Hepatocyte (in vitro differentiated cells): ENCODE measurements around the gene LIMS4.
"Not testable (repeated sequence)": the region's sequence is repeated elsewhere in the genome, so short reads cannot be mapped to it uniquely, and the experiment has no call there.

Source experiments
- CTCF ChIP-seq: fragments of 200-600 bp; sonication (generic); IDR thresholded peaks from 2 replicates; pipeline ENCODE4 v1.5.1; 2016; ENCODE audit warnings: antibody characterized with exemption, mild to moderate bottlenecking; ENCODE audit not compliant: poor library complexity
- EZH2 ChIP-seq: fragments of 200-600 bp; sonication (generic); IDR thresholded peaks from 2 replicates; pipeline ENCODE4 v1.6.1; 2016; ENCODE audit warnings: antibody characterized with exemption, mild to moderate bottlenecking, borderline replicate concordance

GRCh38 chr2:110423574-110423962 lies 49.0 kb downstream of the LIMS4 start:
- not testable (repeated sequence) for TF ChIP-seq CTCF, EZH2
